MCF 10A (cell line): Measurements from ENCODE around the gene KPNA3. TPM values are rescaled to one million over a fixed set of nuclear protein-coding genes. Genes with fewer than 3 reads are reported as not detected.
A peak's percentile ranks its signal among the peaks of the same experiment; 100 is the strongest.
"Not testable (repeated sequence)": the region's sequence is repeated elsewhere in the genome, so short reads cannot be mapped to it uniquely, and the experiment has no call there.

ENCODE experiments used
- BruUV-seq: library from RNA; stranded (reverse); fragments of 400-500 nt; replicated peaks from 2 replicates; lab custom pipeline; 2021; lab: Mats Ljungman, UMichigan
- CTCF ChIA-PET: fragments of 300-600 bp; sonication (Branson Sonifier 250); formaldehyde crosslinking; extraction: SDS; loops from one replicate; lab custom pipeline; 2021; ENCODE audit warnings: antibody characterized with exemption, inconsistent platforms; lab: Yijun Ruan, JAX
- POLR2A ChIA-PET: fragments of 300-600, 350-650 bp; sonication (Branson Sonifier 250); formaldehyde crosslinking; extraction: SDS; loops from one replicate; lab custom pipeline; 2020; ENCODE audit warnings: antibody characterized with exemption, inconsistent platforms; lab: Yijun Ruan, JAX
- DNase-seq: peaks from one replicate; pipeline ENCODE4 v3.0.0-alpha.2; 2018; ENCODE audit not compliant: unreplicated experiment
- H3K27ac Mint-ChIP-seq: one replicate; pipeline ENCODE4 v1.8.0; 2022; ENCODE audit warnings: mild to moderate bottlenecking, low read depth, mixed read lengths; ENCODE audit not compliant: unreplicated experiment
- H3K27me3 Mint-ChIP-seq: one replicate; pipeline ENCODE4 v1.8.0; 2022; ENCODE audit warnings: mixed read lengths; ENCODE audit not compliant: insufficient read depth, unreplicated experiment
- H3K36me3 Mint-ChIP-seq: one replicate; pipeline ENCODE4 v1.8.0; 2022; ENCODE audit warnings: mild to moderate bottlenecking, moderate library complexity, mixed read lengths; ENCODE audit not compliant: insufficient read depth, unreplicated experiment
- H3K4me1 Mint-ChIP-seq: one replicate; pipeline ENCODE4 v1.8.0; 2022; ENCODE audit warnings: mixed read lengths; ENCODE audit not compliant: insufficient read depth, unreplicated experiment
- H3K4me3 Mint-ChIP-seq: one replicate; pipeline ENCODE4 v1.8.0; 2022; ENCODE audit warnings: mild to moderate bottlenecking, moderate library complexity, mixed read lengths; ENCODE audit not compliant: unreplicated experiment
- H3K9me3 Mint-ChIP-seq: one replicate; pipeline ENCODE4 v1.8.0; 2022; ENCODE audit warnings: mixed read lengths; ENCODE audit not compliant: unreplicated experiment
- CTCF ChIP-seq: fragments of 200-600 bp; IDR thresholded peaks from one replicate; pipeline ENCODE4 v1.8.0; 2022; ENCODE audit warnings: antibody characterized with exemption, mild to moderate bottlenecking; ENCODE audit not compliant: unreplicated experiment
- intact Hi-C: fragments of 100-400 bp; cut with micrococcal nuclease; formaldehyde crosslinking; loops from 2 replicates; pipeline ENCODE4 v1.14.1; 2022
- total RNA-seq: library from RNA; stranded (reverse); gene quantifications from 2 replicates; pipeline ENCODE4 v1.2.3, GENCODE V29; 2022

Gene KPNA3
- total RNA-seq, 1 experiment from 2014 or later: 40.6 TPM

DNA sequence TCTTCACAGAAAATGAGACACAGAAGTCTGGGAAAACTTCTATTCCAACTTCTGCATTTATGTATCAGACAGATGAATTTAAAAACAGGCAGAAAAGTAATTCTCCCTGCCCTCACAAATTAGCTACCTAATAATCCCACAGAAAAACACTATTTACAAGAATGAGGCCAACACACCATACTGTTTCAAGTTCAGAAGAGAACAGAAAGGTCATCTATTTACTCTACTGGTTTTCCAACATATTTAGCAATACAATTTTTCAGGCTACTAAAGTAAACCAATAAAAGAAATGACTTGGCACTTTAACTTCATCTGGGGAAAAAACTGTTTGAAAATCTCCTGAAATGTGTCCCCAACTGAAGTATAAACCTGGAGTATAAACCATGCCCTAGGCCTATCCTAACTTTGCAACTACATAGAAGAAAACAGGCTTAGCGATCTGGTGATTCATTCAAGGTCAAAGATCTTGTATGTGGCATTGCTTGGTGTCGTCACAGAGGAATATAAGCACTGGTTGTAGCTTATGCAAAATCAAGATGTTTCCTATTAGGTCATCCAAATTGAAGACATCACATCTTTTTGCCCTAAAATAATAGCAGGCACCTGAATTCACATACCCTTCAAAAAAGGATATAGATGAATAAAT is 81.1 kb downstream of the KPNA3 start:
- H3K27ac Mint-ChIP-seq: no peak overlapping the region
- DNase-seq: peak; percentile 49

GRCh38 chr13:49704264-49704663 is 88.2 kb downstream of the KPNA3 start:
- BruUV-seq, DNase-seq, H3K4me3 Mint-ChIP-seq, H3K9me3 Mint-ChIP-seq, H3K27ac Mint-ChIP-seq, H3K27me3 Mint-ChIP-seq, POLR2A ChIA-PET, intact Hi-C loops, CTCF ChIA-PET, H3K4me1 Mint-ChIP-seq: not testable (repeated sequence)
- peaks cover 57% of the 10 kb centered on the region for H3K36me3 Mint-ChIP-seq

More for the DNA sequence above, 81.1 kb downstream of the KPNA3 start:
- ChIA-PET POLR2A (interaction anchor here (0.6 to 1.1 kb wide), 3 partner anchors 19 to 22 kb away, joined by 3 read pairs; partner anchors contain the start of gene EBPL), CTCF (interaction anchor here (0.6 to 0.9 kb wide), 2 partner anchors 29 to 79 kb away, joined by 3 to 4 read pairs; no protein-coding TSS in a partner anchor)
- no TSS peak for BruUV-seq
- intact Hi-C loops: no loop called here
- Mint-ChIP-seq H3K36me3 (peaks cover 48% of the 10 kb centered on the region), H3K27me3 (no peaks in the 10 kb centered on the region), H3K4me1 (no peaks in the 10 kb centered on the region), H3K9me3 (peaks cover 7% of the 10 kb centered on the region), H3K4me3 (no peak overlapping the region)
- TF ChIP-seq CTCF: no peak

DNA sequence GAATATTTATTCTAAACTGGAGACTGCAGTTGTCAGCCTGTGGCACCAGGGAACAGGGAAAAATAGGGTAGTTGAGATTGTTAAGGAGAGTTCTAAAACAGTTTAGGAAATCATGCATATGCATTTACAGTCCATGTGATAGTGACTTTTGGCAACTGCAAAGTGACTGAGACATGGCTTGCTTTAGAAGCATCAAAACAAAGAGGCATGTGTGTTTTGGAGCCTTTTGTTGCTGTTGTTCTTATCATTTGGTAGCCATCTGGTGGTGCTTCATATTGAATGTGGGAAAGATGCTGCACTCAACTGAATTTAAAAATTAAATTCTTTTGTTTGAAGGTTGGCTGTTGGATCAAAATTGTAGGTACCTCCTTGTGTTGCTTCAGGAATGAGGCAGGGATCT is 91.0 kb downstream of the KPNA3 start:
- H3K4me1 Mint-ChIP-seq: no peaks in the 10 kb centered on the region
- H3K36me3 Mint-ChIP-seq: peaks cover 30% of the 10 kb centered on the region
- CTCF ChIA-PET: no interaction called here
- no peak overlapping the region for H3K4me3 Mint-ChIP-seq
- DNase-seq: no peak
- no peak overlapping the region for H3K27ac Mint-ChIP-seq
- intact Hi-C loops: no loop called here
- no peaks in the 10 kb centered on the region for H3K27me3 Mint-ChIP-seq
- H3K9me3 Mint-ChIP-seq: no peaks in the 10 kb centered on the region
- POLR2A ChIA-PET: no interaction called here
- BruUV-seq: no TSS peak
- TF ChIP-seq CTCF: no peak

DNA sequence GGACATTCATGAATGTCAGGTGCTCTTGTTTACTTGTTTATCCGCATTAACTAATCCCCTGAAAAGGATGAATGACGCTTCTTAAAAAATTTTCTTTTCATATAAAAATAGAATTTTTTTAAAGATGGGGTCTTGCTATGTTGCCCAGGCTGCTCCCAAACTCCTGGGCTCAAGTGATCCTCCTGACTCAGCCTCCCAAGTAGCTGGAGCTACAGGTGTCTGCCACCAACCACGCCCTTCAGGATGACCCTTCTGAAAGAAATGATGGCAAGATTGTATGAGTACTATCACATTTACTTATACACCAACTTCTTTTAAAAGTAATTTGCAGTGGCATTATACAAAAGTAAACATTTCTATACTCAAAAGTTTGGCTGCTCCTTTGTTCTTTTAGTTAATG is 95.0 kb downstream of the KPNA3 start:
- no peak for TF ChIP-seq CTCF
- ChIA-PET POLR2A (interaction anchor here (0.6 kb wide), 1 partner anchor 870 kb away, joined by 3 read pairs; no protein-coding TSS in a partner anchor), CTCF (interaction anchor here (1.0 kb wide), 1 partner anchor 49 kb away, joined by 3 read pairs; no protein-coding TSS in a partner anchor)
- Mint-ChIP-seq H3K4me1 (peaks cover 15% of the 10 kb centered on the region), H3K27me3 (no peaks in the 10 kb centered on the region), H3K9me3 (no peaks in the 10 kb centered on the region), H3K36me3 (peaks cover 20% of the 10 kb centered on the region), H3K4me3 (no peak overlapping the region), H3K27ac (no peak overlapping the region)
- intact Hi-C loops: no loop called here
- no TSS peak for BruUV-seq
- no peak for DNase-seq
